Fibroblast of skin of left quadriceps (primary cell): Measurements from ENCODE around the gene TTBK1.

Experiments
- DNase-seq, 2 experiments: peaks; one replicate each; pipeline ENCODE4 v3.0.0-alpha.2; 2013; ENCODE audit warnings: low read depth in 2 of 2

TTBK1 gene

DNA sequence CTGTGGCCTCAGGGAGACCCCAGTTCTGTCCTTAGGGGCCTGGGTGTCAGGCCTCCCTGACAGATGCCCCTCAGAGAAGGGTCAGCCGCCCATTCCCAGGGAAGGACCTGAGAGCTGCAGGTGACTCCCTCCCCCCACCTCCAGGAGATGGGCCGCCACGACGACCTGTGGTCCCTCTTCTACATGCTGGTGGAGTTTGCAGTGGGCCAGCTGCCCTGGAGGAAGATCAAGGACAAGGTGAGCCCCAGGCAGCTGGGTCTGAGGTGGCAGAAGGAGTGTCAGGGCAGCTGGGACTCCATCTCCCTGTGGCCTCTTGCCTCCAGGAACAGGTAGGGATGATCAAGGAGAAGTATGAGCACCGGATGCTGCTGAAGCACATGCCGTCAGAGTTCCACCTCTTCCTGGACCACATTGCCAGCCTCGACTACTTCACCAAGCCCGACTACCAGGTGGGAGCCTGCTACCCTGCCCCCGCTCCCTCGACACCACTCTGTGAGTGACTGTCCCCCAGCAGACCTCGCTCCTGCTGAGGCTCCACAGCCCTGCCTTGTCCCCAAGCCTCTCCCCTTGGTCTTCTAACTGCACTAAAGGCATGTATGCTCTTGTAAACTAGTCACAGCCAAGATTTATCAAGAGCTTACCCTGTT, 12.2 kb downstream of the TTBK1 start:
- DNase-seq, result no peak

GRCh38 chr6:43256670-43257366, 13.5 kb downstream of the TTBK1 start:
- DNase-seq, result no peak

DNA sequence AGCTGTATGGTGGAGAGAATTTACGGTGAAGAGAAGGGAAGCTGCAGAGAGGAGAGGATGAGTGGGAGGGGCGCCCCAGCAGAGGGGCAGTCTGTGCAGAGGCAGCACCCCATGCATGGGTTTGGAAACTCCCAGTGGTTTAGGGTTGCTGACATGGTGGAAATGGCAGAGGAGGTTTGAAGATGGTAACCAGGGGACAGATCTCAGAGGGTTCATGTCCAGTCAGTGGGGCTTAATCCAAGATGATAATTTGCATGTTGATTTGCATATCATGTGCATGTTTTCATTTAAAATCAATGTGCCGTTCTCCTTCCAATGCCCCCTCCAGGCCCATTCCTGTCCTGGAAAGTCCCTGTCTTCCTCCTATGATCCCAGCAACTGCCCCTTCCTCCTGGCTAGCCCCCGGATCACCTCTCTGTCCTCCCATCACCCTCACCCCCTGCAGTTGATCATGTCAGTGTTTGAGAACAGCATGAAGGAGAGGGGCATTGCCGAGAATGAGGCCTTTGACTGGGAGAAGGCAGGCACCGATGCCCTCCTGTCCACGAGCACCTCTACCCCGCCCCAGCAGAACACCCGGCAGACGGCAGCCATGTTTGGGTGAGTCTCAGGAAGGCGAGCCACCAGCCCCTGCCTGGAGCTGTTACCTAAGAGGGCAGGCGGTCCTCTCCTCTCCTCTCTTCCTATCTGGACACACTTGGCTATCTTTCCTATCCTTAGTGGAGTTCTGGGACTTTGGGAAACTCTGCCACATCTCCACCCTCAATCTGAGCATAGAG, 14.3 kb downstream of the TTBK1 start:
- no peak for DNase-seq

- no peak for DNase-seq
Observed at GRCh38 chr6:43258180-43258579, 14.9 kb downstream of the TTBK1 start.

DNA sequence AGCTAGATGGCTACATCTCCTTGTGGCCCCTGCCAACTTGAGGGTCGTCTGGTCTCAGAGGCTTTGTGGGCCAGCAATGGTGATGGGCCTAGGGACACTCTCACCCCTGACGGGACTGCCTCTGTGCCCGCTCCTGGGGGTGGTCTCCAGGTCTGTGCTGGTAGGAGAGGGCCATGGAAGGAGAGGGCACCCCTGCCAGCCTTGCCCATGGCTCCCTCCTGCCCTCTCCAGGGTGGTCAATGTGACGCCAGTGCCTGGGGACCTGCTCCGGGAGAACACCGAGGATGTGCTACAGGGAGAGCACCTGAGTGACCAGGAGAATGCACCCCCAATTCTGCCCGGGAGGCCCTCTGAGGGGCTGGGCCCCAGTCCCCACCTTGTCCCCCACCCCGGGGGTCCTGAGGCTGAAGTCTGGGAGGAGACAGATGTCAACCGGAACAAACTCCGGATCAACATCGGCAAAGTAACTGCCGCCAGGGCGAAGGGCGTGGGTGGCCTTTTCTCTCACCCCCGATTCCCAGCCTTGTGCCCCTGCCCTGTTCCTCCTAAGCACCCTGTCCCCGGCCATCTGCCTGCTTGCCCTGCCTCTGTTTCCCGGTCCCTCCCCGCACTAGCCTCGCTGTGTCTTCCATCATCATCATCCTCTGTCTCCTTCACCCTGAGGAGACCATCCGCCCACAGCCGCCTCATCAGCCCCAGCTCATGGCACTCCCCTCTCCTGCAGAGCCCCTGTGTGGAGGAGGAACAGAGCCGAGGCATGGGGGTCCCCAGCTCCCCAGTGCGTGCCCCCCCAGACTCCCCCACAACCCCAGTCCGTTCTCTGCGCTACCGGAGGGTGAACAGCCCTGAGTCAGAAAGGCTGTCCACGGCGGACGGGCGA, 15.8 kb downstream of the TTBK1 start:
- DNase-seq, result no peak

DNA sequence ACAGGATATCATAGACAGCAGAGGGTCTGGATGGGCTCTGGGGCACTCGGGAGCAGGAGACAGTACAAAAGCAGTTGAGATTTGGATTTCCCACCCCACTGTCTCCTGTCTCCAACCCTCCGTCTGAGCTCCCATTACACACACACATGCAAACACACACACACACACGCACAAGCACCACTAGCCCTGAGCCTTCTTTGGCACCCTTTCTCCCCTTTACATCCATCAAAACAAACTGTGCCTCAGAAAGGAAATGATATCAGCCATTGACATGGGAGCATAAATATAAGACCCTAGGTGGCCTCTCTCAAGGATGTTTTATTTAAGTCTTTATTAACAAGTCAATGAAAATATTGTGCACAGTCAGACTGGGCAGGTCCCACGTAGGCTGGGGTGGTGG, 17.5 kb downstream of the TTBK1 start:
- no peak for DNase-seq

DNA sequence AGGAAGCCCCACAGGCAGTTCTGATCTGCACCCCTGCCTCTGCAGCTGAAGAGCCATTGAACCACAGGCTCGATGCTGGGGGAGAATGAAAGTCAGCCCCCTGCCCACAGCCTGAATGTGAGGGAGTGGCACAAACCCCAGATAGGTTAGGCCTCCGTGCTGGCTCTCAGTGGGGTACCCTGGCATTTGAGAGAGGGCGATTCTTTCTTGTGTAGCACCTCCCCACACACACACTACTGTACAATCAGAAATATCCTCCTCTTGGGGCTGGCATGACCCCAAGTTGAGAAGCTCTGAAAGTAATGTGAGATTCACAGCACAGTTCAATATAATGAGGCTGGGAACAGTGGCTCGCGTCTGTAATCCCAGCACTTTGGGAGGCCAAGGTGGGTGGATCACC, 17.9 kb downstream of the TTBK1 start:
- DNase-seq, result no peak

- DNase-seq, result no peak
Observed at GRCh38 chr6:43262000-43262779, 18.9 kb downstream of the TTBK1 start.

GRCh38 chr6:43262780-43263313, 19.6 kb downstream of the TTBK1 start:
- DNase-seq, result no peak

DNA sequence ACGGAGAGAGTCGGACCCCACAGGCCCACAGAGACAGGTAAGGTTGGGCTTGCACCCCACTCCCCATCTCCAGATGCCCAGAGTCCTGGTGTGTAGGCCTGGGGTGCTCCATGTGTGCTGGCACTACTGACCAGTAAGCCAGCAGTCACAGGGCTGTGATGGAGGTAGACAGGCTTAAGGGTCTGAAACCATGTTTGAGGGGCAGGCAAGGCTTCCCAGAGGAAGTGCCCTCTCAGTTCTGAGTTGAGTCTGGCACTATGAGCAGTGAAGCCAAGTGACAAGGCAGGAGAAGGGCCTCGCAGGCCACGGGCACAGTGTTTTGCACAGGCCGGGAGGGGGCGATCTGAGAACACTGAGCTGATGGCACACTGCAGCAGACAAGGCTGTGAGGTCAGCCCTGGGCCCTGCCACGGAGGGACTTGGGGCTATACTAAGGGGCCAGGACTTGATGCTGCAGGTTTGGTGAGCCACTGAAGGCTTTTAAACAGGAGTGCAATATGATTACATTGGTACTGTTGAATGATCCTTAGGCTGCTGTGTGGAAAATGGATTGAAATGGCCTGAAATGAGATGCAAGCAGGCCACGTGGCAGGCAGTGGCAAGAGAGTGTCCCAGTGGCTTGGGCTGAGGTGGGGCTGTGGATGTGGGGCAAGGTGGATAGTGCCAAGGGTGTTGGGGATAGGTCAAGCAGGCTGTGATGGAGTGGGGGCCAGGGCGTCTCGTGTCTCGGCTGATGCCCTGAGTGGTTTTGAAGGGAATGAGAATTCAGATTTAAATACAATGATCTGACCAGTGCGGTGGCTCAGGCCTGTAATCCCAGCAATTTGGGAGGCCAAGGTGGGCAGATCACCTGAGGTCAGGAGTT, 20.3 kb downstream of the TTBK1 start:
- DNase-seq, result peak in 1 of 2 experiments; percentile 23

- no peak for DNase-seq
Observed at GRCh38 chr6:43264599-43265145, 21.4 kb downstream of the TTBK1 start.

- no peak for DNase-seq
Observed at GRCh38 chr6:43265564-43265963, 22.3 kb downstream of the TTBK1 start.

- DNase-seq, result no peak
Observed at GRCh38 chr6:43267619-43268354, 24.5 kb downstream of the TTBK1 start.

GRCh38 chr6:43268355-43268700, 25.0 kb downstream of the TTBK1 start:
- no peak for DNase-seq

DNA sequence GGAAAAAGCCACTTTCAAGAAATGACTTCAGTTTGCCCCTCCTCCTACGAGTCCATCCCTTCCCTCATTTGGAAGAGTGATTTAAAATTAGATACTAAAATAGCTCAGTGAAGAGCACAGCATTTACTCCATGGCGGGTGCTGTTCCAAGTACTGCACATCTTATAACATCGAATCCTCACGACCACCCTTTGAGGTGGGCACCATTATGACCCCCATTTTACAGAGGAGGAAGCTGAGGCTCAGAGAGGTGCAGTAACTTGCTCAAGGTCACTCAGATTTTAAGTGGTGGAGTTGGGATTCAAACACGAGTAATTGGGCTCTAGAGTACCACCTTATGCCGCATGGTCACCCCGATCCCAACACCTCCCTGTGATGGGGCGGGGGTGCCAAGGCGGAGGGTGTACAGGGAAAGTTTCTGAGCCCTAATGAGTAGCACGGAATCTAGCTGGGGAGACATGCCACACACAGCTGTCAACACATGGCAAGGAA, 25.5 kb downstream of the TTBK1 start:
- no peak for DNase-seq

DNA sequence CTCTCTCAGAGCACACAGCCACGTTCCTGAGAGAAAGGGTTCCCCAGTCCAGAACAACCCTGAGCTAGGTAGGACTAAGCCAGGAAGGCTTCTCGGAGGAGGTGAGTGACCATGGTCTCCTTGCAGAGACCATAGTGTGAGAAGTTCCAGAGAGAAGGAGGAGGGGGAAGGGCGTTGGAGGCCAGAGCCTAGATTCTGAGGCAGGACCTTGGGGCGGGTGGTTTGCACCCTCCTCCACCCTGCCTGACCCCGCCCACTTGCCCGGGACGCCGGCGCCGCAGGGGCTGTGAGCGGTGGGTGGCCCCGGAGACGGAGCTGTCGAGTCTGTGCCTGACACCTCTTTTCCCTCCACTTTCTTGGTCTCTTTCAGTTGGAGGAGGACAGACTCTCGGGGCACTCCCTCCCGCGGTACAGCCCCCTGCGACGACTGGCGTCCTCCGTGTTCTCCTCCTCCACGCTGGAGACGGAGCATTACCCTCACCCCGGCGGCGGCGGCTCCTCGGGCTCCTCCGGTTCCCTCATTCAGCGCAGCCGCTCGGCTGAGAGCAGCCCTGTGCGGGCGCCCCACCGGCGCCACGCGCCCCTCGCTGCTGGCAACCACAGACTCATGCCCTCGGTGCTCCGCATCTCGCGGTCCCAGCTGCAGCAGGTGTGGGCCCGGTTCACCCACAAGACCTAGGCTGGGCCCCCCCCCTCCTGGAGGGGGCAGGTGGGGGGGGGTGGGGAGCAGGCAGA, 26.2 kb downstream of the TTBK1 start:
- no peak for DNase-seq

- DNase-seq, result no peak
Observed at GRCh38 chr6:43271103-43271815, 28.0 kb downstream of the TTBK1 start.
